Activated naive CD4-positive, alpha-beta T cell treated with anti-CD3 and anti-CD28 coated beads, Interleukin-2, amount 50 U/mL, for 72 hours (primary cell): ENCODE results near the gene CPLX4. TPM values are rescaled to one million over a fixed set of nuclear protein-coding genes. Genes with fewer than 3 reads are reported as not detected.
"Not testable (repeated sequence)": the region's sequence is repeated elsewhere in the genome, so short reads cannot be mapped to it uniquely, and the experiment has no call there.

Source experiments
- ATAC-seq, 2 donors: fragments of 150-1000 bp; cut with Tn5 transposase; 2 replicates each; pipeline ENCODE4 v1.10.0; 2021; ENCODE audit warnings: mild to moderate bottlenecking in 2 of 2, moderate library complexity in 2 of 2
- DNase-seq, 2 donors: peaks; one replicate each; pipeline ENCODE4 v3.0.0; 2021 to 2022; ENCODE audit warnings: low spot score in 2 of 2
- H3K27ac Mint-ChIP-seq, 2 donors: one replicate each; pipeline ENCODE4 v1.8.0; 2022; ENCODE audit warnings: mild to moderate bottlenecking in 2 of 2, mixed read lengths in 2 of 2
- H3K36me3 Mint-ChIP-seq, 2 donors: one replicate each; pipeline ENCODE4 v1.8.0; 2022; ENCODE audit warnings: mixed read lengths in 2 of 2
- H3K9me3 Mint-ChIP-seq, 2 donors: one replicate each; pipeline ENCODE4 v1.8.0; 2022; ENCODE audit warnings: mixed read lengths in 2 of 2
- total RNA-seq, 2 donors: library from RNA; stranded (reverse); gene quantifications; one replicate each; pipeline ENCODE4 v1.2.3, GENCODE V29; 2022

Gene CPLX4
- total RNA-seq, 2 donors from 2014 or later, result not detected

GRCh38 chr18:59266886-59267502 is 51.5 kb downstream of the CPLX4 start:
- DNase-seq (no peak), ATAC-seq (no peak)
- H3K27ac Mint-ChIP-seq, result no peak overlapping the region
- no peaks in the 10 kb centered on the region for H3K9me3 Mint-ChIP-seq
- H3K36me3 Mint-ChIP-seq, result peaks cover 0 to 16% of the 10 kb centered on the region in 2 donors

GRCh38 chr18:59266459-59266858 is 52.0 kb downstream of the CPLX4 start:
- Mint-ChIP-seq H3K9me3 (no peaks in the 10 kb centered on the region), H3K36me3 (peaks cover 0 to 16% of the 10 kb centered on the region in 2 donors), H3K27ac (no peak overlapping the region)
- DNase-seq, result no peak
- ATAC-seq, result no peak

- Mint-ChIP-seq H3K27ac (no peak overlapping the region), H3K36me3 (peaks cover 0 to 16% of the 10 kb centered on the region in 2 donors), H3K9me3 (no peaks in the 10 kb centered on the region)
- DNase-seq (no peak), ATAC-seq (no peak)
These were observed 52.5 kb downstream of the CPLX4 start for GRCh38 chr18:59265974-59266369.

- ATAC-seq, result peak; percentile 34 to 75
- DNase-seq, result peak in 1 of 2 donors; percentile 50
- H3K36me3 Mint-ChIP-seq, result peaks cover 0 to 16% of the 10 kb centered on the region in 2 donors
- no peaks in the 10 kb centered on the region for H3K9me3 Mint-ChIP-seq
- H3K27ac Mint-ChIP-seq, result no peak overlapping the region
These were observed 53.0 kb downstream of the CPLX4 start for GRCh38 chr18:59265246-59265973.

- Mint-ChIP-seq H3K9me3 (no peaks in the 10 kb centered on the region), H3K36me3 (peaks cover 0 to 14% of the 10 kb centered on the region in 2 donors), H3K27ac (no peak overlapping the region)
- no peak for DNase-seq
- no peak for ATAC-seq
These were observed 53.7 kb downstream of the CPLX4 start for GRCh38 chr18:59264651-59265245.

- Mint-ChIP-seq H3K9me3 (no peaks in the 10 kb centered on the region), H3K36me3 (peaks cover 0 to 11% of the 10 kb centered on the region in 2 donors), H3K27ac (no peak overlapping the region)
- DNase-seq (no peak), ATAC-seq (no peak)
These were observed 54.3 kb downstream of the CPLX4 start for GRCh38 chr18:59264121-59264571.

- ATAC-seq (no peak), DNase-seq (no peak)
- no peaks in the 10 kb centered on the region for H3K9me3 Mint-ChIP-seq
- H3K36me3 Mint-ChIP-seq, result peaks cover 0 to 11% of the 10 kb centered on the region in 2 donors
- no peak overlapping the region for H3K27ac Mint-ChIP-seq
These were observed 54.8 kb downstream of the CPLX4 start for GRCh38 chr18:59263661-59264060.

- not testable (repeated sequence) for H3K9me3 Mint-ChIP-seq, ATAC-seq
These were observed 56.2 kb downstream of the CPLX4 start for GRCh38 chr18:59262243-59262642.

GRCh38 chr18:59261842-59262241 is 56.6 kb downstream of the CPLX4 start:
- DNase-seq, H3K9me3 Mint-ChIP-seq, ATAC-seq, H3K27ac Mint-ChIP-seq: not testable (repeated sequence)
- peaks cover 0 to 11% of the 10 kb centered on the region in 2 donors for H3K36me3 Mint-ChIP-seq

More at GRCh38 chr18:59262243-59262642, 56.2 kb downstream of the CPLX4 start:
- not testable (repeated sequence) for DNase-seq, H3K27ac Mint-ChIP-seq
- H3K36me3 Mint-ChIP-seq, result peaks cover 0 to 11% of the 10 kb centered on the region in 2 donors

- DNase-seq, H3K9me3 Mint-ChIP-seq, H3K27ac Mint-ChIP-seq, ATAC-seq, H3K36me3 Mint-ChIP-seq: not testable (repeated sequence)
These were observed 63.0 kb downstream of the CPLX4 start for GRCh38 chr18:59255491-59255890.

GRCh38 chr18:59249199-59249774 is 69.2 kb downstream of the CPLX4 start:
- no peak overlapping the region for H3K27ac Mint-ChIP-seq
- DNase-seq, result peak in 1 of 2 donors; percentile 34
- H3K36me3 Mint-ChIP-seq, result no peaks in the 10 kb centered on the region
- peak in 1 of 2 donors; percentile 40 for ATAC-seq
- H3K9me3 Mint-ChIP-seq, result no peaks in the 10 kb centered on the region

- Mint-ChIP-seq H3K9me3 (no peaks in the 10 kb centered on the region), H3K36me3 (no peaks in the 10 kb centered on the region), H3K27ac (no peak overlapping the region)
- DNase-seq, result no peak
- no peak for ATAC-seq
These were observed 71.7 kb downstream of the CPLX4 start for GRCh38 chr18:59246796-59247195.

Other genes with a start within 250 kb of the CPLX4 start
- gene SEC11C, start 178.8 kb downstream of the CPLX4 start, total RNA-seq, result 10 to 100 TPM; 33.8 to 52.9 TPM
- gene GRP, start 98.5 kb downstream of the CPLX4 start, total RNA-seq, result not detected
- gene RAX, start 45.2 kb downstream of the CPLX4 start, total RNA-seq, result under 1 TPM in 1 of 2 donors, not detected in 1; 0.56 TPM
- 100 to 1,000 TPM; 141 to 144 TPM for gene LMAN1, start 40.6 kb upstream of the CPLX4 start, total RNA-seq